HG02938 (cell line): ENCODE results near the gene CADM4.

ENCODE experiments used
- ATAC-seq: cut with Tn5 transposase; IDR thresholded peaks from one replicate; pipeline ENCODE4 v1.9.1; 2021; ENCODE audit warnings: mild to moderate bottlenecking, moderate library complexity; ENCODE audit not compliant: unreplicated experiment

Gene CADM4

GRCh38 chr19:43634872-43635560 lies 4.6 kb downstream of the CADM4 start:
- ATAC-seq = no peak

- ATAC-seq = no peak
Measured at GRCh38 chr19:43634506-43634871, 5.2 kb downstream of the CADM4 start.

- no peak for ATAC-seq
Measured at GRCh38 chr19:43634068-43634467, 5.6 kb downstream of the CADM4 start.

- no peak for ATAC-seq
Measured at GRCh38 chr19:43633520-43633919, 6.1 kb downstream of the CADM4 start.

GRCh38 chr19:43631491-43631890 lies 8.2 kb downstream of the CADM4 start:
- no peak for ATAC-seq

- no peak for ATAC-seq
Measured at GRCh38 chr19:43628646-43629326, 10.9 kb downstream of the CADM4 start.

GRCh38 chr19:43626838-43627237 lies 12.8 kb downstream of the CADM4 start:
- no peak for ATAC-seq

GRCh38 chr19:43625918-43626579 lies 13.6 kb downstream of the CADM4 start:
- ATAC-seq = no peak

- ATAC-seq = no peak
Measured at GRCh38 chr19:43624933-43625332, 14.7 kb downstream of the CADM4 start.

- no peak for ATAC-seq
Measured at GRCh38 chr19:43623889-43624670, 15.6 kb downstream of the CADM4 start.

GRCh38 chr19:43622956-43623355 lies 16.7 kb downstream of the CADM4 start:
- no peak for ATAC-seq

GRCh38 chr19:43622070-43622469 lies 17.6 kb downstream of the CADM4 start:
- no peak for ATAC-seq

- ATAC-seq = no peak
Measured at GRCh38 chr19:43620061-43621001, 19.3 kb downstream of the CADM4 start.

GRCh38 chr19:43619262-43620060 lies 20.2 kb downstream of the CADM4 start, which contains the start of gene ZNF428:
Gene ZNF428, minus strand, starts transcription at chr19:43619629. Its CDS starts 5,325 bp downstream, at chr19:43614304.
- ATAC-seq = peak; percentile 76

- ATAC-seq = peak; percentile 21
Measured at GRCh38 chr19:43618921-43619261, 20.8 kb downstream of the CADM4 start.

GRCh38 chr19:43616954-43617353 lies 22.7 kb downstream of the CADM4 start:
- ATAC-seq = no peak

- ATAC-seq = no peak
Measured at GRCh38 chr19:43616306-43616705, 23.3 kb downstream of the CADM4 start.

- ATAC-seq = no peak
Measured at GRCh38 chr19:43612374-43612773, 27.3 kb downstream of the CADM4 start.

GRCh38 chr19:43611788-43612187 lies 27.9 kb downstream of the CADM4 start, which contains the start of gene SRRM5:
Gene SRRM5, plus strand, starts transcription at chr19:43612088. Its CDS starts 34 bp downstream, at chr19:43612122.
- ATAC-seq = no peak
